ENCODE results near the gene NBEA. TPM values are rescaled to one million over a fixed set of nuclear protein-coding genes. Genes with fewer than 3 reads are reported as not detected.

Gene NBEA
- total RNA-seq, 1 experiment from 2014 or later = 1.6 TPM

GRCh38 chr13:35512271-35512920 is 570.3 kb downstream of the NBEA start:
- no peak for DNase-seq (ENCODE audit: low read depth in 1 of 2, low spot score in 2 of 2)
- Histone ChIP-seq H3K27ac (no peak overlapping the region), H3K36me3 (no peaks in the 10 kb centered on the region), H3K4me3 (no peak overlapping the region), H3K4me1 (replicated peaks) (no peaks in the 10 kb centered on the region), H3K27me3 (replicated peaks) (no peaks in the 10 kb centered on the region), H3K9me3 (replicated peaks) (no peaks in the 10 kb centered on the region)

DNA sequence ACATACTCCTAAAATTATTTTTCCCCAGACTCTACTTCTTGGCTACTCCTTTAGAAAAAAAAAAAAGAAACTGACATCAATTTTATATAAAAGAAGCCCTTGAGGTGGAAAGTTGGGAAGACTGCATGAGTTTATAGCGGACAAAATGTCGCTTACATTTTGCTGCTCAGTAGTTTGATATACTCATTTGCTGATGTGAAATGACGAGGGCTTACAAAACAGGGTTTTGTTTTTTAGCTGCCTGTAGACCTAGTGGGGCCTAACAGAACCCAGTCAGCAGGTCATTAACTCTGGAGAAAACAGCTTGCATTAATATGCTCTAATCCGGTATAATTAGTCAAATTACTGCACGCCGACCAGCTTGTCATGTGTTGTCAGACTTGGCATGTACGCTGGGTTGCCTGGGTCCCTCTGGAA is 572.0 kb downstream of the NBEA start:
- no peak overlapping the region for H3K27ac ChIP-seq

GRCh38 chr13:35514801-35515502 is 572.9 kb downstream of the NBEA start:
- no peak overlapping the region for H3K27ac ChIP-seq
- DNase-seq (ENCODE audit: low read depth in 1 of 2, low spot score in 2 of 2) = no peak

More for the DNA sequence above, 572.0 kb downstream of the NBEA start:
- H3K27me3 ChIP-seq (replicated peaks) = no peaks in the 10 kb centered on the region
- H3K4me1 ChIP-seq (replicated peaks) = no peaks in the 10 kb centered on the region
- no peak overlapping the region for H3K4me3 ChIP-seq
- no peaks in the 10 kb centered on the region for H3K9me3 ChIP-seq (replicated peaks)
- no peak for DNase-seq (ENCODE audit: low read depth in 1 of 2, low spot score in 2 of 2)
- no peaks in the 10 kb centered on the region for H3K36me3 ChIP-seq

GRCh38 chr13:35518337-35518946 is 576.4 kb downstream of the NBEA start:
- Histone ChIP-seq H3K4me3 (no peak overlapping the region), H3K27me3 (replicated peaks) (no peaks in the 10 kb centered on the region), H3K9me3 (replicated peaks) (no peaks in the 10 kb centered on the region), H3K27ac (no peak overlapping the region), H3K4me1 (replicated peaks) (no peaks in the 10 kb centered on the region), H3K36me3 (no peaks in the 10 kb centered on the region)
- DNase-seq (ENCODE audit: low read depth in 1 of 2, low spot score in 2 of 2) = no peak

More at GRCh38 chr13:35514801-35515502, 572.9 kb downstream of the NBEA start:
- no peaks in the 10 kb centered on the region for H3K4me1 ChIP-seq (replicated peaks)
- no peaks in the 10 kb centered on the region for H3K36me3 ChIP-seq
- no peak overlapping the region for H3K4me3 ChIP-seq
- H3K27me3 ChIP-seq (replicated peaks) = no peaks in the 10 kb centered on the region
- H3K9me3 ChIP-seq (replicated peaks) = no peaks in the 10 kb centered on the region

GRCh38 chr13:35524171-35524570 is 582.1 kb downstream of the NBEA start:
- Histone ChIP-seq H3K4me3 (no peak overlapping the region), H3K4me1 (replicated peaks) (no peaks in the 10 kb centered on the region), H3K27me3 (replicated peaks) (no peaks in the 10 kb centered on the region), H3K9me3 (replicated peaks) (no peaks in the 10 kb centered on the region), H3K27ac (no peak overlapping the region), H3K36me3 (no peaks in the 10 kb centered on the region)
- no peak for DNase-seq (ENCODE audit: low read depth in 1 of 2, low spot score in 2 of 2)

DNA sequence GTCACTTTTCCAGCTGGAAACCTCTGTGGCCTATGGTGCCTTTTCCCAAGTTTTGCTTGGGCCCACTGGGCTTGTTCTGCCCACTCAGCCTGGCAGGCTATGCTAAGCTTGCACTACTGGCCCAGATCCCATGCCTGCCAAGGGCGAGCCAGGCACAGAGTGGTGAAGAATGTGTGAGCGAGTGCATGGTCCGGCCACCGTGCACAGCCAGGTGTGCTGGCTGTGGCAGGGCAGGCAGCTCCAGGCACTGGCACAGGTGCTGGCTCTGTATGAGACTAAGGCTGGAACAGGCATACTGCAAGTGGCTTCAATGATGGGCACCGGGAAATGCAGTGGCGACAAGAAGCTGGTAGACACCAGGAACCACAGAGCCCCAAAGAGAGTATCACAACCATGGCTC is 584.5 kb downstream of the NBEA start:
- H3K27me3 ChIP-seq (replicated peaks) = no peaks in the 10 kb centered on the region
- DNase-seq (ENCODE audit: low read depth in 1 of 2, low spot score in 2 of 2) = no peak
- no peak overlapping the region for H3K27ac ChIP-seq
- no peak overlapping the region for H3K4me3 ChIP-seq
- no peaks in the 10 kb centered on the region for H3K4me1 ChIP-seq (replicated peaks)
- H3K9me3 ChIP-seq (replicated peaks) = no peaks in the 10 kb centered on the region
- no peaks in the 10 kb centered on the region for H3K36me3 ChIP-seq

- H3K27ac ChIP-seq = no peak overlapping the region
- H3K4me3 ChIP-seq = no peak overlapping the region
- no peaks in the 10 kb centered on the region for H3K27me3 ChIP-seq (replicated peaks)
- H3K36me3 ChIP-seq = no peaks in the 10 kb centered on the region
- no peak for DNase-seq (ENCODE audit: low read depth in 1 of 2, low spot score in 2 of 2)
- H3K4me1 ChIP-seq (replicated peaks) = no peaks in the 10 kb centered on the region
- H3K9me3 ChIP-seq (replicated peaks) = no peaks in the 10 kb centered on the region
Observed at GRCh38 chr13:35527451-35527850, 585.4 kb downstream of the NBEA start.

DNA sequence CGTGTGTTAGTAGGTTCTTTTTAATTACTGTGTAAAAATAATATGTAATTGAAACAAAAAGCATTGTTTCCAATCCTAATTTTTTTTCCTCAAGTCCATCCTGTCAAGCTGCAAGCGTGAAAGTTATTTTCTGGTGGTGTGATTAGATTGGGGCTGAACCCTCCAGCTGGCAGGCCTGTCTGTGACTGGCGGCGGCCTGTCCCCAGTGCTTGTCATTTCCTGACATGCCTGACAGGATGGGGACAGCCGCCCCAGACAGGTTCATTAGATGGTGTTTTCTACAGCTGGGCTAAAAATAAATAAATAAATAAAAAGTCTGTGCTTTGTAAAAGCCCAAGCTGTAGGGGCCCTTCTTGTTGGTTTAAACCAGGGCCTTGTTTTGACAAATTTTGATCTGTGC is 588.1 kb downstream of the NBEA start:
- no peaks in the 10 kb centered on the region for H3K36me3 ChIP-seq
- H3K4me3 ChIP-seq = no peak overlapping the region
- DNase-seq (ENCODE audit: low read depth in 1 of 2, low spot score in 2 of 2) = no peak
- no peaks in the 10 kb centered on the region for H3K4me1 ChIP-seq (replicated peaks)
- H3K9me3 ChIP-seq (replicated peaks) = no peaks in the 10 kb centered on the region
- no peaks in the 10 kb centered on the region for H3K27me3 ChIP-seq (replicated peaks)
- H3K27ac ChIP-seq = no peak overlapping the region

- no peaks in the 10 kb centered on the region for H3K4me1 ChIP-seq (replicated peaks)
- no peak for DNase-seq (ENCODE audit: low read depth in 1 of 2, low spot score in 2 of 2)
Observed at GRCh38 chr13:35530581-35530980, 588.5 kb downstream of the NBEA start.

GRCh38 chr13:35531526-35531925 is 589.5 kb downstream of the NBEA start:
- no peaks in the 10 kb centered on the region for H3K36me3 ChIP-seq
- no peaks in the 10 kb centered on the region for H3K27me3 ChIP-seq (replicated peaks)
- no peaks in the 10 kb centered on the region for H3K4me1 ChIP-seq (replicated peaks)
- H3K27ac ChIP-seq = no peak overlapping the region
- DNase-seq (ENCODE audit: low read depth in 1 of 2, low spot score in 2 of 2) = no peak
- no peak overlapping the region for H3K4me3 ChIP-seq
- no peaks in the 10 kb centered on the region for H3K9me3 ChIP-seq (replicated peaks)

More at GRCh38 chr13:35530581-35530980, 588.5 kb downstream of the NBEA start:
- Histone ChIP-seq H3K9me3 (replicated peaks) (no peaks in the 10 kb centered on the region), H3K27ac (no peak overlapping the region), H3K27me3 (replicated peaks) (no peaks in the 10 kb centered on the region), H3K36me3 (no peaks in the 10 kb centered on the region), H3K4me3 (no peak overlapping the region)

DNA sequence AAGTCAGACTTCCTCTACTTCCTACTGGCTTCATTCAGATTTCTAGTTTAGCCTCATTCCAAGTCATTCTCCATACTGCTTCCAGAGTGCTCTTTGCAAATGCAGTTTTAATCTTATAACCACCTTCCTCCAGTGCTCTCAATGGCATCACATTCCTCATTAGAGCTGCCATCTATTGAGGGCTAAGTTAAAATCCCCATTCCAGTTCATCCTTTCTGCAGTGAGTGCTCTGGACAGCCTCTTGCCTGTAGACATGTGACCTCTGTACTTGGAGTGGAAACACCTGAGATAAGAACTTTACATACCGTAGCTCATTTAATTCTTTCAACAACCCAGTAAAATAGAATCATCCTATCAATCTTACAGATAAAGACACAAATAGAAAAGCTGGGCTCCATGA is 592.3 kb downstream of the NBEA start:
- no peaks in the 10 kb centered on the region for H3K27me3 ChIP-seq (replicated peaks)
- H3K27ac ChIP-seq = no peak overlapping the region
- H3K4me3 ChIP-seq = no peak overlapping the region
- DNase-seq (ENCODE audit: low read depth in 1 of 2, low spot score in 2 of 2) = no peak
- no peaks in the 10 kb centered on the region for H3K9me3 ChIP-seq (replicated peaks)
- no peaks in the 10 kb centered on the region for H3K4me1 ChIP-seq (replicated peaks)
- no peaks in the 10 kb centered on the region for H3K36me3 ChIP-seq

GRCh38 chr13:35548790-35549189 is 606.7 kb downstream of the NBEA start:
- Histone ChIP-seq H3K4me1 (replicated peaks) (no peaks in the 10 kb centered on the region; the same call in 1 of the 2 replicates), H3K4me3 (no peak overlapping the region), H3K27ac (no peak overlapping the region), H3K36me3 (no peaks in the 10 kb centered on the region), H3K9me3 (replicated peaks) (no peaks in the 10 kb centered on the region), H3K27me3 (replicated peaks) (no peaks in the 10 kb centered on the region)
- no peak for DNase-seq (ENCODE audit: low read depth in 1 of 2, low spot score in 2 of 2)

- Histone ChIP-seq H3K27me3 (replicated peaks) (no peaks in the 10 kb centered on the region), H3K9me3 (replicated peaks) (no peaks in the 10 kb centered on the region), H3K4me1 (replicated peaks) (no peaks in the 10 kb centered on the region; the same call in 1 of the 2 replicates), H3K4me3 (no peak overlapping the region), H3K27ac (no peak overlapping the region), H3K36me3 (no peaks in the 10 kb centered on the region)
- DNase-seq (ENCODE audit: low read depth in 1 of 2, low spot score in 2 of 2) = no peak
Observed at GRCh38 chr13:35549481-35549880, 607.4 kb downstream of the NBEA start.

GRCh38 chr13:35552172-35552844 is 610.2 kb downstream of the NBEA start:
- Histone ChIP-seq H3K4me3 (no peak overlapping the region), H3K27ac (no peak overlapping the region), H3K9me3 (replicated peaks) (no peaks in the 10 kb centered on the region), H3K4me1 (replicated peaks) (no peaks in the 10 kb centered on the region; the same call in 1 of the 2 replicates), H3K36me3 (no peaks in the 10 kb centered on the region), H3K27me3 (replicated peaks) (no peaks in the 10 kb centered on the region)
- DNase-seq (ENCODE audit: low read depth in 1 of 2, low spot score in 2 of 2) = no peak

Data from SJSA1 (cell line).